ENCODE measurements around the gene CHCHD6. TPM values are rescaled to one million over a fixed set of nuclear protein-coding genes. Genes with fewer than 3 reads are reported as not detected.

Gene CHCHD6
- total and polyA plus RNA-seq, 2 donors (not counting 3 experiments of a cell fraction or from before 2014, with no cell fraction given), result 8.4 to 10.1 TPM

DNA sequence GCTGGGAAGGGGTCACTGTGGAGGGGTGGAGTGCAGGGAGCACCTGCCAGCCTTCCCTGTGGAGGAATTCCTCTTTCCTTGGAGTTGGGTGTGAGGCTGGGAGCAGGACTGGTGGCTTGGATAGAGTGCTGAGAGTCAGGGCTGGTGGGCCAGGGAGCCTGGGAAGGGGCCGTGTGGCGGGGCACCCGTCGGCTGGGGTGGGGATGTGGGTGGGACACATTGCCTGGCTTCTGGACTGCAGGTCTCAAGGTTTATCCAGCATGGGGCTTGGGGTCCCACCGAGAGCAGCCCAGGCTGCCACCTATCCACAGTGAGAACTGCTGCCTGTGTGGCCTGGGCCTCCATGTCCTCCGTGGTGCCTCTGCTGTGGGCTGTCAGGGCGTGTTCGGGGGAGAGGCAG lies 283.6 kb downstream of the CHCHD6 start:
- H3K79me2 ChIP-seq (ENCODE audit: control insufficient read depth, insufficient read depth, low read length), result no peaks in the 10 kb centered on the region
- no peak overlapping the region for H3K4me3 ChIP-seq (replicated peaks in 1 of 3; ENCODE audit: insufficient read depth in 1 of 3, low read depth in 1 of 3, low read length in 3 of 3)
- DNase-seq (ENCODE audit: low read depth, low spot score) (no peak), FAIRE-seq (no peak)
- H3K27me3 ChIP-seq (ENCODE audit: control insufficient read depth in 2 of 2, insufficient read depth in 2 of 2, low read length in 2 of 2), result no peaks in the 10 kb centered on the region
- no peak overlapping the region for H3K27ac ChIP-seq (ENCODE audit: insufficient read depth, low read depth, low read length)
- H3K4me1 ChIP-seq (ENCODE audit: control insufficient read depth, extremely low read depth, insufficient read depth, low read length), result peaks cover 8% of the 10 kb centered on the region
- ChIA-PET POLR2A (no interaction called here), CTCF (no interaction called here)
- BruUV-seq (replicated peaks), result no TSS peak
- intact Hi-C loops (cut with micrococcal nuclease), result no loop called here
- no peak overlapping the region for H3K4me2 ChIP-seq (ENCODE audit: insufficient read depth, low read length)
- H4K20me1 ChIP-seq (replicated peaks; ENCODE audit: control insufficient read depth, extremely low read depth, insufficient read depth, low read length), result no peaks in the 10 kb centered on the region
- no peak overlapping the region for H3K9ac ChIP-seq (replicated peaks; ENCODE audit: extremely low read depth, insufficient read depth, low read length)
- H2AFZ ChIP-seq (ENCODE audit: low read depth, low read length), result no peak overlapping the region
- H3K9me1 ChIP-seq (replicated peaks; ENCODE audit: control insufficient read depth, extremely low read depth, insufficient read depth, low read length), result no peaks in the 10 kb centered on the region
- peaks cover 0 to 2% of the 10 kb centered on the region in 2 experiments for H3K36me3 ChIP-seq (ENCODE audit: control insufficient read depth in 2 of 2, extremely low read depth in 1 of 2, insufficient read depth in 2 of 2, low read length in 2 of 2)
- dilution Hi-C loops (cut with MboI; ENCODE audit: extremely low pct_ligation_motif_present, low sequenced_read_pairs), result no loop called here
- TF ChIP-seq, protein P1, sequence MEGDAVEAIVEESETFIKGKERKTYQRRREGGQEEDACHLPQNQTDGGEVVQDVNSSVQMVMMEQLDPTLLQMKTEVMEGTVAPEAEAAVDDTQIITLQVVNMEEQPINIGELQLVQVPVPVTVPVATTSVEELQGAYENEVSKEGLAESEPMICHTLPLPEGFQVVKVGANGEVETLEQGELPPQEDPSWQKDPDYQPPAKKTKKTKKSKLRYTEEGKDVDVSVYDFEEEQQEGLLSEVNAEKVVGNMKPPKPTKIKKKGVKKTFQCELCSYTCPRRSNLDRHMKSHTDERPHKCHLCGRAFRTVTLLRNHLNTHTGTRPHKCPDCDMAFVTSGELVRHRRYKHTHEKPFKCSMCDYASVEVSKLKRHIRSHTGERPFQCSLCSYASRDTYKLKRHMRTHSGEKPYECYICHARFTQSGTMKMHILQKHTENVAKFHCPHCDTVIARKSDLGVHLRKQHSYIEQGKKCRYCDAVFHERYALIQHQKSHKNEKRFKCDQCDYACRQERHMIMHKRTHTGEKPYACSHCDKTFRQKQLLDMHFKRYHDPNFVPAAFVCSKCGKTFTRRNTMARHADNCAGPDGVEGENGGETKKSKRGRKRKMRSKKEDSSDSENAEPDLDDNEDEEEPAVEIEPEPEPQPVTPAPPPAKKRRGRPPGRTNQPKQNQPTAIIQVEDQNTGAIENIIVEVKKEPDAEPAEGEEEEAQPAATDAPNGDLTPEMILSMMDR (IDR thresholded peaks at IDR 0.05; ENCODE audit: extremely low read depth in 1 of 2, insufficient read depth in 1 of 2, low read depth in 1 of 2, low read length in 2 of 2), result no peak
- TF ChIP-seq, protein P2, sequence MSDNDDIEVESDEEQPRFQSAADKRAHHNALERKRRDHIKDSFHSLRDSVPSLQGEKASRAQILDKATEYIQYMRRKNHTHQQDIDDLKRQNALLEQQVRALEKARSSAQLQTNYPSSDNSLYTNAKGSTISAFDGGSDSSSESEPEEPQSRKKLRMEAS (IDR thresholded peaks at IDR 0.05; ENCODE audit: insufficient read depth, insufficient read length), result no peak
- TF ChIP-seq JUN (IDR thresholded peaks at IDR 0.05; ENCODE audit: borderline replicate concordance, insufficient read depth, insufficient read length, low read depth), result no peak
- no peak for TF ChIP-seq POLR2A (IDR thresholded peaks at IDR 0.05; ENCODE audit: low read depth, low read length)
- no peak for TF ChIP-seq FOS (IDR thresholded peaks at IDR 0.05; ENCODE audit: borderline replicate concordance, insufficient read depth, low read length)
- no peak for TF ChIP-seq MYC (IDR thresholded peaks at IDR 0.05; ENCODE audit: low read depth, low read length)
- TF ChIP-seq POLR2AphosphoS5 (IDR thresholded peaks at IDR 0.05; ENCODE audit: insufficient read depth, low read depth, low read length), result no peak
- TF ChIP-seq EZH2 (IDR thresholded peaks at IDR 0.05; ENCODE audit: borderline replicate concordance, low read depth, low read length, severe bottlenecking), result no peak
- no peak for TF ChIP-seq GATA2 (IDR thresholded peaks at IDR 0.05; ENCODE audit: insufficient read depth, insufficient read length, low read depth, low read length)
- H3K9me3 ChIP-seq (replicated peaks; ENCODE audit: control insufficient read depth, insufficient read depth, low read length), result no peaks in the 10 kb centered on the region

Data from endothelial cell of umbilical vein (primary cell).